ENCODE measurements around the gene CCAR1.
"Not testable (repeated sequence)": the region's sequence is repeated elsewhere in the genome, so short reads cannot be mapped to it uniquely, and the experiment has no call there.

- TF ChIP-seq POLR2AphosphoS5 (IDR thresholded peaks at IDR 0.05; ENCODE audit: borderline replicate concordance, low read depth, low read length); EZH2 (IDR thresholded peaks at IDR 0.05): not testable (repeated sequence)
Observed at GRCh38 chr10:68827592-68827959, 106.5 kb downstream of the CCAR1 start.
